ENCODE results near the gene TMEM30A.
A peak's percentile ranks its signal among the peaks of the same experiment; 100 is the strongest.

- no peak for TF ChIP-seq ZNF416 (tag by site-specific recombination; IDR thresholded peaks at IDR 0.05)
- TF ChIP-seq ZBTB17 (tag by site-specific recombination; IDR thresholded peaks at IDR 0.05): peak; percentile 86
- no peak for TF ChIP-seq ZNF677 (tag by site-specific recombination; IDR thresholded peaks at IDR 0.05)
- no peak for TF ChIP-seq ELK4 (IDR thresholded peaks at IDR 0.05; ENCODE audit: borderline replicate concordance, low read depth, low read length)
- TF ChIP-seq CTCF (tag by site-specific recombination; IDR thresholded peaks at IDR 0.05): no peak; the same call in 1 of the 2 replicates
- TF ChIP-seq ZFP41 (tag by site-specific recombination; IDR thresholded peaks at IDR 0.05; ENCODE audit: borderline replicate concordance): no peak
- TF ChIP-seq ZBTB7A (tag by site-specific recombination; IDR thresholded peaks at IDR 0.05; ENCODE audit: low read depth): no peak
- no peak for TF ChIP-seq ZNF792 (tag by site-specific recombination; IDR thresholded peaks at IDR 0.05)
- TF ChIP-seq KLF8 (tag by site-specific recombination; IDR thresholded peaks at IDR 0.05): peak; percentile 35; the same call in 1 of the 2 replicates
- no peak for TF ChIP-seq HOXA7 (CRISPR knock-in tag; IDR thresholded peaks at IDR 0.05; ENCODE audit: borderline replicate concordance)
Observed at GRCh38 chr6:75210885-75211739, 73.5 kb downstream of the TMEM30A start.

Measured in HEK293 (cell line).